GM19099 (cell line): ENCODE measurements around the gene TMEM127.

Experiments used
- POLR2A ChIP-seq: IDR thresholded peaks from 3 replicates; pipeline ENCODE4 v1.6.1; 2011; ENCODE audit warnings: low read depth; ENCODE audit not compliant: insufficient read length; ENCODE audit errors: extremely low read depth

TMEM127 gene

GRCh38 chr2:96252526-96252925 lies 13.3 kb downstream of the TMEM127 start:
- no peak for TF ChIP-seq POLR2A

DNA sequence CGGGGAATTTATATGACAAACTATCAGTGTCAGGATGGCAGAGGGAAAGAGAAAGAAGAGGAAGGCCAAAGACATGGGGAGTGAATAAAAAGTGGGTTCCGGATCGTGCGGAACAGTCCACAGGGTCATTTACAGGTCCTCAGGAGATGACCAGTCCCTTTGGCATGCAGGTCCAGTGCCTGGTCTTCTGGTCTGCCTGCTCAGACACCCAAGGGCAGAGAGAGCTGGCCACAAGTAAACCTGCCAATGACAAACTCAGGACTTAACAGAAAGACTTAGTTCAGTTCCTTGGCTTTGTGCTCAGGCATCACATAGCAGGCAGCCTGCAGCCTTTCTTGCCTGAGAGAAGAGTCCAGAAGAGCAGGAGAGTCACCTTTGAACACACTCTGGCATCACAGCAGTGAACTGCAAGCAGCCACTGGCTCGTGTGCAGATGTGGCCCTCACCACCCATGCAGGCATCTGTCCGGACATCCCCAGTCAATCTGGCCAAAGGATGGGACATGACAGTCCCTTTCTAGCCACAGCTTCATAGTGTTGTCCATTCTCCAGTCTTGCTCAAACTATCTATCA lies 14.0 kb downstream of the TMEM127 start:
- TF ChIP-seq POLR2A, result no peak

DNA sequence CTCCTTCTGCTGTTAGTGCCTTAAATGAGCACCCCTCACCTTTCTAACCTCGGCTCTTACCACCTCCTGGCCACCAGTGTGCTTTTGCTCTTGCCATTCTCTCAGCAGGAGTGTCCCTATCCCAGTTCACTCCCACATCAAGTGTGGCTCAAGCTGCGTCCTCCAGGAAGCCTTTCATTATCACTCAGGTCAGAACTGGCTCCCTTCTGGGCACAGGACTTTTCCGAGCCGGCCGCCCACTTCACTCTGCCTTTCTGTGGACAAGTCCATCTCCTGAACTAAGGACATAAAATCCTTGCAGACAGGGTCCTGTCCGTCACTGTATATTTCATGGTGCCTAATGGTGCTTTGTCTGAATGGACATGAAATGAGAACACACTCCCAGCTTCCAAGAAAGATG lies 15.6 kb downstream of the TMEM127 start:
- no peak for TF ChIP-seq POLR2A

GRCh38 chr2:96249654-96250053 lies 16.1 kb downstream of the TMEM127 start:
- TF ChIP-seq POLR2A, result no peak

GRCh38 chr2:96248624-96249023 lies 17.2 kb downstream of the TMEM127 start:
- no peak for TF ChIP-seq POLR2A

DNA sequence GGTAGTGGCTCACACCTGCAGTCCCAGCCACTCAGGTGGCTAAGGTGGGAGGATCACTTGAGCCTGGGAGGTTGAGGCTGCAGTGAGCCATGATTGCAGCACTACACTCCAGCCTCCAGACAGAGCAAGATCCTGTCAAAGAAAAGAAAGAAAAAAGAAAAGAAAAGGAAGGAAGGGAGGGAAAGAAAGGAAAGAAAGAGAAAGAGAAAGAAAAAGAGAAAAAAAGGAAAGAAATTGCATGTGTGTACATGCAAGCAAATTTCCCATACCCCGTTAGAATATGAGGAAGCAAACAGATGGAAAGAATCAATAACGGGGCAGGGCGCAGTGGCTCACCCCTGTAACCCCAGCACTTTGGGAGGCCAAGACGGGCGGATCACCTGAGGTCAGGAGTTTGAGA lies 17.9 kb downstream of the TMEM127 start:
- no peak for TF ChIP-seq POLR2A

DNA sequence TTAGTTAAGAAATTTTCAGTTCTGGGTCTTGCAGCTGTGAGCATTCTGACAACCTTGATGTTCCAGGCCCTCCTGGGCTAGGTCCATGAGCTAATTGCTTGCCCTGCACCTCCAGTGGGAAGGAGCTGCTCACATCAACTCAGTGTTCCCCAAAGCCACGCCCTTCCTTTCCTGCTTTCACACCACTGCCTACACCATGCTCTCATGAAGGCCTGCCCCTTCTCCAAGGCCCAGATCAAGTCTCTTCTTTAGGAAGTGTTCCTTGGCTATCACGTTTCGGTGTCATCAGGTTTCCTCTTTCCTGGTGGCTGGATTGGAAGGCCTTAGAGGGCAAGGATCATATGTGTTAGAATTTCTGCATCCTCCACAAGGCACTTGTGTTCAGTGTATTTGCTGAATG lies 18.8 kb downstream of the TMEM127 start:
- TF ChIP-seq POLR2A, result no peak

DNA sequence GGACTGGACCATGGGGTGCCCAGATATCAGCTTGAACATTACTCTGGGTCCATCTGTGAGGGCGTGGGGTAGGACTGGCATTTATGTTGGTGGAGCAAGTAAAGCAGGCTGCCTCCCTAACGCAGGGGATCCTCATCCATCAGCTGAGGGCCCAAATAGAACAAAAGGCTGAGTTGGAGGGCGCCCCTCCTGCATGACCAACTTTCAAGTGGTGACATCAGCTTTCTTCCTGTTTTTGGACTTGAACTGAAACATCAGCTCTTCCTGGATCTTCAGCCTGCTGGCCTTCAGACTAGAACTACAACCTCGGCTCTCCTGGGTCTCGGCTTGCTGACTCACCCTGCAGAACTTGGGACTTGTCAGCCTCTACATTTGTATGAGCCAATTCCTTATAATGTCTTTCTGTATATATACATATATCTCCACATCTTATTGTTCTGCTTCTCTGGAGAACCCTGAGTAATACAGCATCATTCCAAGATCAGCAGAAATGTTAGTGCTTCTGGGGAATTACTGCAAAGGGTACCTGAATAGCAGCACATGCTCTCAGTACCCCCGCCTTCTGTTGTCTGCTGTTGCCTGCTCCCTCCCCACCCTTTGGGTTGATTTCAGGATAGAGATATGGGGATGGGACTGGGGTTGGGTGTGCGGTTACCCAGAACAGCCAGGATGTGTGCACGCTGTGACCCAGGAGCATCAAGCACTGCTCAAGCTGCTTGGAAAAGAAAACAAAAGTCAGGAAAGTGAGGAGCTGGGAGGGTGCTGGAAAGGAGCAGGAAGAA lies 20.0 kb downstream of the TMEM127 start:
- no peak for TF ChIP-seq POLR2A

DNA sequence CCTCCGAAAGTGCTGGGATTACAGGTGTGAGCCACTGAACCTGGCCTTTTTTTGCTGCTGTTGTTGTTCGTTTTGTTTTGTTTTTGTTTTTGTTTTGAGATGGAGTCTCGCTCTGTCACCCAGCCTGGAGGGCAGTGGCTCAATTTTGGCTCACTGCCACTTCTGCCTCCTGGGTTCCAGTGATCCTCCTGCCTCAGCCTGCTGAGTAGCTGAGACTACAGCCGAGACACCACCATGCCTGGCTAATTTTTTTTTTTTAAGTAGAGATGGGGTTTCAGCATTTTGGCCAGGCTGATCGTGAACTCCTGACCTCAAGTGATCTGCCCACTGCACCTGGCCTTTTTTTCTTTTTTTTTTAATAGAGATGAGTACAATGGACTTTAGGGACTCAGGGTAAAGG lies 22.0 kb downstream of the TMEM127 start:
- no peak for TF ChIP-seq POLR2A

GRCh38 chr2:96241900-96242611 lies 23.7 kb downstream of the TMEM127 start:
- TF ChIP-seq POLR2A, result peak; percentile 43

DNA sequence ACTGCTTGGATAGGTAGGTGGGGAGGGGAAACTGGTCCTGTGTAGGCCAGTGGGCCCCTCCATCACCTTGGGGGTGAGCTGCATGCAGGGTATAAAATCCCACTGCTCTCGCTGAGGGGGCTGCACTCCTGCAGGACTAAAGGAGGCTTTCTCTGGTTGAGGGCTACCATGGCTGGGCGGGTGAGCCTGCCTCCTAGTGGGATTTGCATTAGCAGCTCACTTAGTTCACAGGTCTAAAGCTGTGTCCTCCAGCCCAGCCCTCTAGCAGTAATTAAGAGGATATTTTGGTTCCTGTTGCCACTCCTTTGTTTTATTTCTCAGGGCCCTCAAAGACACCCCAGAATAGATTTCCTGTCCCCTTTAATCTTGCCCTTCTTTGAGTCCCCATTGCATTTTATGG lies 24.6 kb downstream of the TMEM127 start:
- no peak for TF ChIP-seq POLR2A

DNA sequence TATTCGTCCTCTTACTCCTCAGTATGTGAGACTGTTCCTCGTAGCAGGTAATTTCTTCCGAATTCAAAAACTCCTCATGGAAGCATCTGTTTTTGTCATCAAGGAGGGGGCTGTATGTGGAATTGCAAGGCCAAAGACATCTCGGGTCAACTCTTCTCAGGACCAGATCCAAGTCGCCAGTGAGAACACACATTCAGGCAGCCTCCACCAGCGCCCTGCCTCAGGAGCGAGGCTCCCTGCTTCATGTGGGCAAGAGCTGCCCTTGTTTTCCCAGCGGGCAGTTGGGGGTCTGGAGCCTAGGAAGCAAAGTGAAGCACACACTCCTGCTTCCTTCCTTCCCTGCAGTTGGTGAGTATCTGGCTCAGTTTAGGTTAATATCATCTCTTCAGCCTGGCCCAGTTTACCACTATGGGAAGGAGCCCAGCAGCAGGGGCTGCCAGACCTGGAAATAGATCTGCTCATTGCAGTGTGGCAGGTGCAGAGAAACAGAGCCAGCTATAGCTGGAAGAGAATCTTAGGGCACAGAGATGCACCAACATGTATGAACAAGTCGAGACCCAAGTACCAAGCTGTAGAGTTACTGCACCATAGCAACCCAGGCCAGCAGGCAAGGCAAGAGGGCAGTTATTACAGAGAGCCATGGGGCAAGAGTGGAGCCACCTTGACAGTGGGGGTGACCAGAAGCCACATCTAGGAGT lies 25.3 kb downstream of the TMEM127 start:
- no peak for TF ChIP-seq POLR2A

DNA sequence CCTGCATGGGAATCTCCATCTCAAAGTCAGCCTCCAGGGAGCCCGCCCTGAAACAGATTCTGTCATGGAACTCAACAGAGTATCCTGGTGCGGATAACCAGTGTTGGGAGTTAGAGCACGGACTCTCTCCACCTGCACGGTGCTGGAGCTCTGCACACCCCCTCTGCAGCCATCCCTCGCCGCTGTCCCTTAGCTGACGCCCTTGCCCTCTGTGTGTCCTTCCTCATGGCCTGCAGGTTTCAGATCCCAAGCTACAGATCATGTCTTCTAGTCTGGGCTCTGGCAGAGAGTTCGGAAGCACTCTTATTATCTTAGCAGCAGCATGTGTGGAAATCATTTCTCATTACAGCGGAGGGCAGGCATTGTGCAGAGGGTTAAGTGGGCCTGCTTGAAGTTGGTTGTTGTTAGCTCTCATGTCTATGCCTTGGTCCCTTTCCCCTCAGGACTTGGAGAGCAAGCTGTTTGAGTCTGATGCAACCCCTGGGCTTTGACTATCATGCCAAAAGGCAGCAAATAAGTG lies 26.0 kb downstream of the TMEM127 start:
- TF ChIP-seq POLR2A, result no peak

- TF ChIP-seq POLR2A, result no peak
Observed at GRCh38 chr2:96239091-96239490, 26.7 kb downstream of the TMEM127 start.

DNA sequence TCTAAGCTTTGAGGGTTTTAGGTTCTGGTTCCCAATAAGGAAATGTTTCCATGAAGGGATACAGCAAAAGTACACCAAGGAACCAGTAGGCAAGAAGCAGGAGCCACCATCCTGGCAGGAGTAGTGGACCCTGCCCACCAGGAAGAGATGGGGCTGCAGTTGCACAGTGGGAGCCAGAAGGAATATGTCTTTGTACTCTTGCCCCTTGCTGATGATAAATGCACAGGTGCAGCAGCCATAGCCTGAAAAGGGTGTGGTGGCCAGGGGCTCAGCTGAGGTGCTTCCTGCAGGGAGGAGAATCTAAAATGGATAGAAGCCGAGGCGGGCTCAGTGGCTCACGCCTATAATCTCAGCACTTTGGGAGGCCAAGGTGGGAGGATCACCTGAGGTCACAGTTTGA lies 27.5 kb downstream of the TMEM127 start:
- no peak for TF ChIP-seq POLR2A

DNA sequence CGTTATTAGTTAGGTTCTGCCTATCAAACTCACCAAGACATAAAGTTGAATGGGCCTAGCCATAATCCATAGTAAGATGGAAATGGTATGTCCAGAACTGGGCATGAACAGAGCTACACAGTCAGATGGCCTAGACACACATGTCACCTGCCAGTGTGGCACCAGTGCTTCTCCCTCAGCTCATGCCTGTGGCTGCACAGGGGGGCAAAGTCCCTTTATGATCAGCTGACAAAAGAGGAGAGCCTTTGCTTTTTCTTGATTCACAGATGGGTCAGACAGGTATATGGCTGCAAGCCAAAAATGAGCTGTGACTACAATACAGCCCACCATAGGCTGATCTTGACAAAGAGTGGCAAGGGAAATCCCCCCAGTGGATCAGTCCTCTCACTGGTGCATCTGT lies 28.9 kb downstream of the TMEM127 start:
- TF ChIP-seq POLR2A, result no peak

GRCh38 chr2:96233880-96234316 lies 31.9 kb downstream of the TMEM127 start:
- TF ChIP-seq POLR2A, result no peak
